Effector memory CD8-positive, alpha-beta T cell (primary cell): ENCODE measurements around the gene FRMD3.

ENCODE experiments used
- ATAC-seq: fragments of 150-1000 bp; cut with Tn5 transposase; replicated peaks from 2 replicates; pipeline ENCODE4 v1.10.0; 2021; ENCODE audit warnings: mild to moderate bottlenecking, moderate library complexity
- DNase-seq, 3 experiments: peaks; one replicate each; pipeline ENCODE4 v3.0.0; 2021
- H3K27ac Mint-ChIP-seq, 2 donors: one replicate each; pipeline ENCODE4 v1.8.0; 2022; ENCODE audit warnings: mild to moderate bottlenecking in 2 of 2, mixed read lengths in 2 of 2, moderate library complexity in 2 of 2
- H3K27me3 Mint-ChIP-seq, 2 donors: one replicate each; pipeline ENCODE4 v1.8.0; 2022; ENCODE audit warnings: mixed read lengths in 2 of 2
- H3K36me3 Mint-ChIP-seq: one replicate; pipeline ENCODE4 v1.8.0; 2022; ENCODE audit warnings: mild to moderate bottlenecking, moderate library complexity, mixed read lengths; ENCODE audit not compliant: insufficient read depth
- H3K4me1 Mint-ChIP-seq, 2 donors: one replicate each; pipeline ENCODE4 v1.8.0; 2022; ENCODE audit warnings: low read depth in 2 of 2, mixed read lengths in 2 of 2
- H3K4me3 Mint-ChIP-seq, 2 donors: one replicate each; pipeline ENCODE4 v1.8.0; 2022; ENCODE audit warnings: mild to moderate bottlenecking in 2 of 2, mixed read lengths in 2 of 2, moderate library complexity in 2 of 2
- H3K9me3 Mint-ChIP-seq, 2 donors: one replicate each; pipeline ENCODE4 v1.8.0; 2022; ENCODE audit warnings: mixed read lengths in 2 of 2

The FRMD3 gene

GRCh38 chr9:83512621-83513020, 25.6 kb downstream of the FRMD3 start:
- no peak overlapping the region for H3K27ac Mint-ChIP-seq
- H3K9me3 Mint-ChIP-seq = no peaks in the 10 kb centered on the region
- H3K27me3 Mint-ChIP-seq = peaks cover 24 to 29% of the 10 kb centered on the region in 2 donors
- DNase-seq (no peak), ATAC-seq (no peak)
- peaks cover 4 to 9% of the 10 kb centered on the region in 2 donors for H3K4me1 Mint-ChIP-seq
- H3K36me3 Mint-ChIP-seq = no peaks in the 10 kb centered on the region
- H3K4me3 Mint-ChIP-seq = no peak overlapping the region

DNA sequence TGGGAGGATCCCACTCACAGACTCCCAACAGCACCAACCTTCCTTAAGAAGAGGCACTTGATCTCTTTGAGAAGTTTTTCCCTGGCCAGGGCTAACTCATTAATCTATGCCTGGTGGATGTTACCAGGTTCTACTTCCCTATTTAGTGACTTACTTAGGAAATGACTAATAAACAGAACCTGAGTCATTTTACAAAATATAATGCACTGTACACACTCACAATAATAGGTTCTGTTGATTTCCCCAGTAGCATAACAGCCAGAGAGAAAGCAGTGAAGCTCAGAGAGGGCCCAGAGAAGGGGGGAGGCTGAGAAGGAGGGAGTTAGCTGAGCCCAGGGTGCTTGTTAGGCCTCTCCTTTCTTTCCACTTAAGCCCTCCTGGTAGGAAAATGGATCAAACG, 27.1 kb downstream of the FRMD3 start:
- Mint-ChIP-seq H3K4me1 (peaks cover 4 to 9% of the 10 kb centered on the region in 2 donors), H3K27ac (no peak overlapping the region), H3K27me3 (peaks cover 14 to 18% of the 10 kb centered on the region in 2 donors), H3K4me3 (no peak overlapping the region), H3K9me3 (no peaks in the 10 kb centered on the region), H3K36me3 (no peaks in the 10 kb centered on the region)
- ATAC-seq (no peak), DNase-seq (no peak)

DNA sequence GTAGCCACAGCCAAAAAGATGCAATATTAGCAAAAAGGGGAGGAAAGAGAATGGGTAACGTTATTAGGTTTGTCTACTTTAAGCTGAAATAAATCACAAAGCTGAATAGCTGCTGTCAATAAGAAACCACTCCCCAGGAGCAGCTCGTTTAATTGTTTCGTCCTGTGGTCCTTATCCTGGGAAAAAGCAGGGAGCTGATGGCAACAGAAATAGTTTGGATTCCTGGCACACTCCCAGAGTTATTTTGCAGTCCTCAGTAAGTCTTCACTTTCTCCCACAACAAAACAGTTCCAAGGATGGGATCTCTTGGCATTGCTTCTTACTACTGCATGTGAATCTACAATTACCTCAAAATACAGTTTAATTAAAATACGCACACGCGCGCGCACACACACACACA, 28.8 kb downstream of the FRMD3 start:
- peaks cover 0 to 1% of the 10 kb centered on the region in 2 donors for H3K27me3 Mint-ChIP-seq
- H3K9me3 Mint-ChIP-seq = no peaks in the 10 kb centered on the region
- no peak overlapping the region for H3K4me3 Mint-ChIP-seq
- H3K4me1 Mint-ChIP-seq = peaks cover 4 to 9% of the 10 kb centered on the region in 2 donors
- DNase-seq = no peak
- no peaks in the 10 kb centered on the region for H3K36me3 Mint-ChIP-seq
- H3K27ac Mint-ChIP-seq = peak overlapping the region in 1 of 2 donors; percentile 33
- no peak for ATAC-seq

DNA sequence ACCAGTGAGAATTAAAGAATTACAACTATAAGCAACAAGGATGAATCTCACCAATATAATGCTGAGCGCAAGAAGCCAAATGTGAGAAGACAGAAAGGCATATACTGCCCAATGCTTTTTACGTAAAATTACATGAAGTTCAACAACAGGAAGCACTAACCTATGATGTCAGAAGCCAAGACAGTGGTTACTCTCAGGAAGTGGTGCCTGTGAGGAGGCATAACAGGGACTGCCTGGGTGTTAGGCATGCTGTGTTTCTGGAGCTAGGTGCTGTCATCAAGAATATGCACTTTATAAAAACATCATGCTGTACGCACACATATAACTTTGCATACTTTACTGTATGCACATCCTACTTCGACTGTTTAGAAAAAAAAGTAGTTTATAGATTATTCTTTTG, 30.1 kb downstream of the FRMD3 start:
- Mint-ChIP-seq H3K27me3 (no peaks in the 10 kb centered on the region), H3K36me3 (no peaks in the 10 kb centered on the region), H3K27ac (peak overlapping the region in 1 of 2 donors; percentile 77), H3K9me3 (no peaks in the 10 kb centered on the region), H3K4me3 (no peak overlapping the region), H3K4me1 (peaks cover 4 to 9% of the 10 kb centered on the region in 2 donors)
- ATAC-seq (peak; percentile 85), DNase-seq (no peak)

GRCh38 chr9:83505282-83505681, 32.9 kb downstream of the FRMD3 start:
- Mint-ChIP-seq H3K4me1 (peaks cover 4 to 9% of the 10 kb centered on the region in 2 donors), H3K36me3 (no peaks in the 10 kb centered on the region), H3K4me3 (no peak overlapping the region), H3K27me3 (no peaks in the 10 kb centered on the region), H3K27ac (no peak overlapping the region), H3K9me3 (no peaks in the 10 kb centered on the region)
- ATAC-seq (no peak), DNase-seq (no peak)

- ATAC-seq (no peak), DNase-seq (no peak)
- Mint-ChIP-seq H3K4me1 (peaks cover 4 to 9% of the 10 kb centered on the region in 2 donors), H3K9me3 (no peaks in the 10 kb centered on the region), H3K27me3 (no peaks in the 10 kb centered on the region), H3K36me3 (no peaks in the 10 kb centered on the region), H3K27ac (no peak overlapping the region), H3K4me3 (no peak overlapping the region)
Measured at GRCh38 chr9:83503866-83504265, 34.3 kb downstream of the FRMD3 start.

GRCh38 chr9:83501565-83501964, 36.6 kb downstream of the FRMD3 start:
- Mint-ChIP-seq H3K4me3 (no peak overlapping the region), H3K9me3 (no peaks in the 10 kb centered on the region), H3K27me3 (no peaks in the 10 kb centered on the region), H3K4me1 (no peaks in the 10 kb centered on the region), H3K36me3 (no peaks in the 10 kb centered on the region), H3K27ac (no peak overlapping the region)
- ATAC-seq (no peak), DNase-seq (no peak)

GRCh38 chr9:83497441-83497840, 40.8 kb downstream of the FRMD3 start:
- no peak for ATAC-seq
- DNase-seq = no peak
- no peaks in the 10 kb centered on the region for H3K9me3 Mint-ChIP-seq
- no peaks in the 10 kb centered on the region for H3K4me1 Mint-ChIP-seq
- no peak overlapping the region for H3K27ac Mint-ChIP-seq
- no peaks in the 10 kb centered on the region for H3K36me3 Mint-ChIP-seq
- H3K4me3 Mint-ChIP-seq = no peak overlapping the region
- H3K27me3 Mint-ChIP-seq = peaks cover 0 to 8% of the 10 kb centered on the region in 2 donors

GRCh38 chr9:83491995-83492394, 46.2 kb downstream of the FRMD3 start:
- Mint-ChIP-seq H3K27ac (no peak overlapping the region), H3K4me1 (no peaks in the 10 kb centered on the region), H3K9me3 (no peaks in the 10 kb centered on the region), H3K27me3 (peaks cover 0 to 9% of the 10 kb centered on the region in 2 donors), H3K36me3 (no peaks in the 10 kb centered on the region), H3K4me3 (no peak overlapping the region)
- DNase-seq = no peak
- no peak for ATAC-seq

DNA sequence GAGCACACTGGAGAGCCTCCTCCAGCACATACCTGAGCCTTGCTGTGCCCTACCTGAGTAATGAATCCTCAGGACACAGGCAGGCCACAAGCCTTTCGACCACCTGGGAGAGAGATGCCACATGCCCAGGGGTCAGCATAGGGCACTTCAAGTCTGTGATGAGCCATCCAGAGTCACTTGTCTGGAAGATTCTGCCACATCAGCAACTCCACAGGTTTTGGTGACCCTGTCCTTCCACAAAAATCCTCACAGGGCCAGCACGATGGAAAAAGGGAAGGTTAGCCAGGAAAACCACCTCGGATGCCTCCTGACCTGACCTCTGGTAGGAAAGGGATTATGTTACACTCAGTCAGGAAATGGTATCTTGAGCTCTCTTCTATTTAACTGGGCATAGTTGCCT, 46.8 kb downstream of the FRMD3 start:
- ATAC-seq (no peak), DNase-seq (no peak)
- Mint-ChIP-seq H3K27me3 (peaks cover 0 to 9% of the 10 kb centered on the region in 2 donors), H3K27ac (no peak overlapping the region), H3K4me3 (no peak overlapping the region), H3K4me1 (no peaks in the 10 kb centered on the region), H3K36me3 (no peaks in the 10 kb centered on the region), H3K9me3 (no peaks in the 10 kb centered on the region)

GRCh38 chr9:83489961-83490360, 48.2 kb downstream of the FRMD3 start:
- no peak for DNase-seq
- H3K27ac Mint-ChIP-seq = no peak overlapping the region
- H3K36me3 Mint-ChIP-seq = no peaks in the 10 kb centered on the region
- H3K27me3 Mint-ChIP-seq = peaks cover 0 to 9% of the 10 kb centered on the region in 2 donors
- no peak overlapping the region for H3K4me3 Mint-ChIP-seq
- ATAC-seq = no peak
- H3K4me1 Mint-ChIP-seq = no peaks in the 10 kb centered on the region
- H3K9me3 Mint-ChIP-seq = no peaks in the 10 kb centered on the region

DNA sequence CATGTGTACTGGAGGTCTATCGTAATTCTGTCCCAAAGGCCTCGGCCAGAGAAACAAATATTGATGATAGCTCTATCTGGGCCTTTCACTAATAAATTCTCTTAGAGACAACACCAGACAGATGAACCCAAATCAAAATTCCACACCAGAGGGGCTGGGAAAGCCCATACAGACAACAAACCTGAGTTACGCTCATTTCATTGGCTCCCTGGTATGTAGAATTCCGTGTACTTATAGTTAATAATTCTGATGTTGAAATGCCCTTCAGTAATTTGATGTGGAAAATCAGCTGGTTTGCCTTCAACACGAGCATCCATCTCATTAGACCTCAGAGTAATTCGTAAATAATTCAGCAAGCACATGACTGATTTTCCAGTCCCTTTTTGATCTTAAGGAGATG, 53.2 kb downstream of the FRMD3 start:
- ATAC-seq = no peak

GRCh38 chr9:83483223-83483622, 55.0 kb downstream of the FRMD3 start:
- ATAC-seq = no peak
- no peak overlapping the region for H3K4me3 Mint-ChIP-seq
- H3K27ac Mint-ChIP-seq = no peak overlapping the region

More for the DNA sequence above, 53.2 kb downstream of the FRMD3 start:
- no peaks in the 10 kb centered on the region for H3K36me3 Mint-ChIP-seq
- peaks cover 0 to 1% of the 10 kb centered on the region in 2 donors for H3K9me3 Mint-ChIP-seq
- DNase-seq = no peak
- H3K27ac Mint-ChIP-seq = no peak overlapping the region
- H3K4me3 Mint-ChIP-seq = no peak overlapping the region
- no peaks in the 10 kb centered on the region for H3K27me3 Mint-ChIP-seq
- H3K4me1 Mint-ChIP-seq = no peaks in the 10 kb centered on the region

DNA sequence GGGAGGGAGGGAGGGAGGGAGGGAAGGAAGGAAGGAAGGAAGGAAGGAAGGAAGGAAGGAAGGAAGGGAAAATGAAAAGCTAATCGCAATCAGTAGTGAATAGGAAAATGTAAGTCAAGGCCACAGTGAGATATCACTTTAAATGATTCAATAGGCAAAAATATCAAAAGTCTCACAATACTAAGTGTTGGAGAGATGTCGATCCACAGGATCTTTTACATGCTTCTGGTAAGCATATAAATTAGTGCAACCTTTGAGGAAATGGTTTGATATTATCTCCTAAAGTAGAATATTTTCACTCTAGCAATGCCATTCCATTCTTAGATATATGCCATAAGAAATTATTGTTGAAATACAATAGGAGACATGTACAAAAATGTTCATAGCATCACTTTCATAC, 58.4 kb downstream of the FRMD3 start:
- Mint-ChIP-seq H3K9me3 (peaks cover 6 to 7% of the 10 kb centered on the region in 2 donors), H3K27ac (no peak overlapping the region)

More at GRCh38 chr9:83483223-83483622, 55.0 kb downstream of the FRMD3 start:
- no peaks in the 10 kb centered on the region for H3K36me3 Mint-ChIP-seq
- no peaks in the 10 kb centered on the region for H3K27me3 Mint-ChIP-seq
- DNase-seq = no peak
- peaks cover 6 to 7% of the 10 kb centered on the region in 2 donors for H3K9me3 Mint-ChIP-seq
- H3K4me1 Mint-ChIP-seq = no peaks in the 10 kb centered on the region

GRCh38 chr9:83477571-83477970, 60.6 kb downstream of the FRMD3 start:
- peaks cover 5 to 7% of the 10 kb centered on the region in 2 donors for H3K9me3 Mint-ChIP-seq
- H3K4me3 Mint-ChIP-seq = no peak overlapping the region
- DNase-seq (no peak), ATAC-seq (no peak)
- no peak overlapping the region for H3K27ac Mint-ChIP-seq
- H3K36me3 Mint-ChIP-seq = no peaks in the 10 kb centered on the region
- no peaks in the 10 kb centered on the region for H3K27me3 Mint-ChIP-seq
- H3K4me1 Mint-ChIP-seq = peaks cover 6 to 15% of the 10 kb centered on the region in 2 donors

More for the DNA sequence above, 58.4 kb downstream of the FRMD3 start:
- no peaks in the 10 kb centered on the region for H3K27me3 Mint-ChIP-seq
- H3K36me3 Mint-ChIP-seq = no peaks in the 10 kb centered on the region
- ATAC-seq = no peak
- no peak for DNase-seq
- no peaks in the 10 kb centered on the region for H3K4me1 Mint-ChIP-seq
- H3K4me3 Mint-ChIP-seq = no peak overlapping the region
